GM21515 (cell line): Measurements from ENCODE around the gene ACTL6A.
A peak's percentile ranks its signal among the peaks of the same experiment; 100 is the strongest.
"Not testable (repeated sequence)": the region's sequence is repeated elsewhere in the genome, so short reads cannot be mapped to it uniquely, and the experiment has no call there.

Experiments used
- ATAC-seq: cut with Tn5 transposase; IDR thresholded peaks from one replicate; pipeline ENCODE4 v1.9.1; 2021; ENCODE audit not compliant: unreplicated experiment

Gene ACTL6A

DNA sequence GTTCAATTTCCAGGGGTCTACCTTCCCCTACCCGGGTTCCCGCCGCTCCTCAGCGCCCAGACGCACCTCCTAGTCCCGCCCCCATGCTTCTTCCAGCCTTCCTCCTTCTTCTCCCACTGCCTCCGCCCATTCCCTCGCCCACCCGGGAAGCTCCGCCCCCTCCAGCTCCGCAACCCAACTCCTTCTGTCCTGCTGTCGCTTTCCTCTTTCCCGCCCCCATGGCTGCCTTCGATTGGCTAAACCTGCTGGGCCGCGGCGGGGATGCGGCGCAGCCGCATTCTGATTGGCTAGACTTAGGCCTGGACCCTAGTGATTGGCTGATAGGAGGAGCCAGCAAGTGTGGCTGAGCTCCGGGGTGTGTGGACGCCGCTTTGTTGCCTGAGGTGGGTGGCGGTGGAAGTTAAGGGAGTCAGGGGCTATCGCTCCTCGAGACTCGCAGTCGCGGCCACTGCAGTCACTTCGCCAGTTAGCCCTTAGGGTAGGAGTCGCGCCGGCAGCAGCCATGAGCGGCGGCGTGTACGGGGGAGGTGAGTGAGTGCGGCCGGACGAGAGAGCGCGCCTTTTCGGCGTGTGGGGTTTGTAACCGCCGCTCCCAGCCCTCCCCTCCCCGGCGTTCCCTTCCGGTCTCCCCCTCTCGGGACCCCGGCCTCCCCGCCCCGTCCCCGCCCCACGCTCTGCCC lies at the start of gene ACTL6A:
TSS of gene ACTL6A (plus strand) at position 336 of the 680 bp plus-strand sequence. CDS start at position 503, 167 bp downstream.
- ATAC-seq = peak; percentile 97

DNA sequence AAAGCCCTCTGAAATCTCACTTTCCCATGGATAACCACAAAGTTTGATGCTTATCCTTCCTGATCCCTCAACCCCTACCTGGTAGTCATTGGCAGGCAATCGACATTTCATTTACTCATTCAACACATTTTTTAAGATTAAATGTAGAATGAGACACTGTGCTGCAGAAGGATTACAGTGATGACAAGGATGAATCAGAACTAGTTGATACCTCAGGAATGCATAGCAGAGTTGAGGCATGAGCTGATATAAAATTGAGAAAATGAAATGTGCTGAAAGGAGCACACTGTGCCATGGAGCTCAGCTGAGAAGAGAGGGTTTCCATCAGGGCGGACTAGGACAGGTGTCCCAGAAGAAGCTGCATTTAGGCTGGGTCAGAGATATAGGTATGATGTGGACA lies 48.9 kb upstream of the ACTL6A start:
- ATAC-seq = no peak

DNA sequence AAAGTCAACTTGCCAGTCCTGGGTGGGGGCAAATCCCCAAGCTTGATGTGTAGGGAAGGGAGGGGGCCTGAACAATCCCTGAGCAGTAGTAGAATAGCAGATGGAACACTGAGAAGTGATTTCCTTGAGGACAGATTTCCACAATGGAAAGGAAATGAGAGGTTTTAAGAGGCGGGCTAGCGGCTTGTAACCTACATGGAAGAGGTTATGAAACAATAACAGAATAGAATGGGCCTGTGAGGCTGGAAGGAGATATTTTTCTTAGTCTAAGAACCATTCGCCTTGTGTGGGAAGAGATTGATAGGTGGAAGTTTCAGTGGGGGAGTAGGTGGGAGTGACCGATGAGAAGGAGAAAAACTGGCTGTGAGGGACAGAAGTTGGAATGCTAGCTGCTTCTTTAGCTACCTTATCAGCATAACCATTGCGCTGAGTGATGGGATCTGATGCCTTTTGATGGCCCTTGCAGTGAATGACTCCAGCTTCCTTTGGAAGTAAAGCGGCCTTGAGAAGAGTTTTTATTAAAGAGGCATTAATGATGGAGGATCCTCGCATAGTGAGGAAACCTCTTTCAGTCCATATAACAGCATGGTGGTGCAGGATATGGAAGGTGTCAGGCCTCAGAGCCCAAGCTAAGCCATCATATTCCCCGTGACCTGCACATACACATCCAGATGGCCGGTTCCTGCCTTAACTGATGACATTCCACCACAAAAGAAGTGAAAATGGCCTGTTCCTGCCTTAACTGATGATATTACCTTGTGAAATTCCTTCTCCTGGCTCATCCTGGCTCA lies 46.1 kb upstream of the ACTL6A start:
- ATAC-seq = not testable (repeated sequence)

DNA sequence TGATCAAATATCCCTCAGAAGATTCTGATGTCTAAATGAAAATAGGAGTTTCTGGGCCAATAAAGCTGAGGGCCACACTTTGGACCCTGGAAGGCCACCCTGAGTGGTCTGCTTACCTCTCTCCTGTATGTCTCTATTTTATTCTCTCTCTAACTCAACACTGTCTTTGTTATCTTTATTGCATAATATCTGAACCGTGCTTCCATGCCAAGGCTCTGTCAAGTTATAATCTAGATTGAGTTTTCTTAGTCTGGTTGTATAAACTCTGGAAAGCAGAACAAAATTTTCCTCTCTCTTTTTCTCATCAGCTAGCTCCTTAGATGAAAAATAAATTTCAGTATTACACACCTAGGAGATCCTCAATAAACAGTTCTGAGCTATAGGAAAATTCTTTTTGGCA lies 36.2 kb upstream of the ACTL6A start:
- no peak for ATAC-seq

DNA sequence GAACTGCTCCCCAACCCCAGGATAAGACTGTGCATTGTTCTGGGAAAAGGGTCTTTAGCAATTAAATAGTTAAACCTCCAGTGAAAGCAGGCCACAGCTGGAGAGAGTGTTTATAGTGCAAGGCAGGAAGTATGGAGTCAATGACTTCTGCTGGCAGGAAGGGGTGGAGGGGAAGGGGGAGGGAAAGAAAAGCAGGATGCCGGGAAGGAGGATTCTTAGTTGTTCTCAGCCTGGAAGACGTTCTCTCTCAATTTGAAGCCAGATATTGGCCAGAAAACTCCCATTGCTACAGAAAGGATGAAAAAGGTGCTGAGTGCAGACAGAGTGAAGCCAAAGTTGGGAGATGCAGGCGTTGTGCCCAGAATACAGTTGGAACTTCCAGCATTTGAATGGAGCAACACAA lies 35.7 kb upstream of the ACTL6A start:
- no peak for ATAC-seq

DNA sequence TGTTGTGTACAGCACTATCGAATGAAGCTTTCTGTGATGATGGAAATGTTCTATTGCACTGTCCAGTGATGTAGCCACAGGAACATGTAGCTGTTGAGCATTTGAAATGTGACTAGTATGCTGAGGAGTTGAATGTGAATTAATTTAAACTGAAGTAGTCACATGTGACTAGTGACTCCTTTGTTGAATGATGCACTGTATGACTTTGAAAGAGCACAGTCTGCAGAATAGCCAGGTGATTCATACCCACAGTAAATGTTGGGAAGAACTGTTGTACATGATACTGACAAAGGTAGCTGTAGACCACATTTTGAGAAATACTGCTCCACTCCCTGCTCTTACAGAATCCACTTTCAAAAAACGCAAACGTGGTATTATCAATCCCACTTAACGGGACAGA lies 34.0 kb upstream of the ACTL6A start:
- no peak for ATAC-seq

DNA sequence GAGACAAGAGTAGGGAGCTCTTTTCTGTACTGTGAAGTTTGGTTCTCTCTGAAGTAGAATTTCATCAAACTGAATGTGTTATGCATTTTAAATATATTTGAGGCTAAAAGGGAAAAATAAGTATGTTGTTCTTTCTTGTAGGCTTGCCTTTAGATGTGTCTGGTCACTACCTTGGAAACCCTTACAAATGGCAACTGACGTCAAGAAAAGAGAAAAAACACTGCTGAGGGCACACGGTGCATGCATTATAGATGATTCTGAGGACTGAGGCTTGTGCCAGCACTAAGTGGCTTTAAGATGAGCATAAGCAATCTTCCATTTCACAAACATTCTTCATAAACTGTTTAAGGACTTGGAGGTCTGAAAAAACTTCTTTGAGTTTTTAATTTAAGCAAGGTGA lies 31.1 kb upstream of the ACTL6A start:
- ATAC-seq = no peak

DNA sequence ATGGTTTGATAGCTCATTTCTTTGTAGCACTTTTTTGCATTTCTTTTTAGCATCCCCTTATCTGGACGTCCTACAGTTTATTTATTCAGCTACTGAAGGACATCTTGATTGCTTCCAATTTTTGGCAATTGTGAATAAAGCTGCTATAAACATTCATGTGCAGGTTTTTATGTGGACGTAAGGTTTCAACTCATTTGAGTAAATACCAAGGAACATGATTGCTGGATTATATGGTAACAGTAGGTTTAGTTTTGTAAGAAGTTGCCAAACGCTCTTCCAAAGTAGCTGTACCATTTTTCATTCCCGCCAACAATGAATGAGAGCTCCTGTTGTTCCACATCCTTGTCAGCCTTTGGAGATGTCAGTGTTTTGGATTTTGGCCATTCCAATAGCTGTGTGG lies 29.5 kb upstream of the ACTL6A start:
- no peak for ATAC-seq

DNA sequence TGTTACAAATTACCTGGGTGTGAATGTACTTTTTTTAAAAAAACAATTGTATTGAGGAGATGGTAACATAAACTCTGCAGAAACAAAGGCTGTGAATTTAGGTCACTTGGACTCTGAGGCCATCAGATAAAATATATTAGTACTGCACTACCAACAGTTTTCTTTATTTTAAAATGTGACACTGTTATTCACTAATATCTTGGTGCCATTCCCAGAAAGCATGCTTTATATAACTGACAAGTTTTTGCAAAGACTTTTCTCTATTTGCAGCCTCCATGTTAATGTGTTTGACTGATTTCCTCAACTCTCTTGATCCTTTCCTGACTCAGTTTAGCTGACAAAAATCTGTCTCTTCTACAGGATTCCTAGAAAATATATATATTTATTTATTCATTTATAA lies 26.5 kb upstream of the ACTL6A start:
- ATAC-seq = no peak

DNA sequence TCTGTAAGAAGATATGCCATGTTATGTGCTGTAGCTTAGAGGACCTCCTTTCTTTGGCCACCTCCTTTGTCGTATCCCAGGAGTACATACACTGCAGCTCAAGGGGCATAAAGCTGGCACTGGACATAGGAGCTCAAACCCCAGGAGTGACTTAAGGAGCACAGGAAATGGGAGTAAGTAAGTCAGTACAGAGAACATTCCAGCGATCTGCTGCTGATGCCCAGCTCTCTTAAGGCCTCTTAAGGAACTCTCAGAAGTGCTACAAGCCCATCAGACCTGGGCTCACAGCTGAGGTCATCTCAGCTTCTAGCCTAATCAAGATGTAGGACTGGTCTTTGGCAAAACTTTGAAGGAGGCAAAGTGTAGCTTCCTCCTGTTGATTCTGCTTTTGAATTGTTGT lies 21.6 kb upstream of the ACTL6A start:
- no peak for ATAC-seq

DNA sequence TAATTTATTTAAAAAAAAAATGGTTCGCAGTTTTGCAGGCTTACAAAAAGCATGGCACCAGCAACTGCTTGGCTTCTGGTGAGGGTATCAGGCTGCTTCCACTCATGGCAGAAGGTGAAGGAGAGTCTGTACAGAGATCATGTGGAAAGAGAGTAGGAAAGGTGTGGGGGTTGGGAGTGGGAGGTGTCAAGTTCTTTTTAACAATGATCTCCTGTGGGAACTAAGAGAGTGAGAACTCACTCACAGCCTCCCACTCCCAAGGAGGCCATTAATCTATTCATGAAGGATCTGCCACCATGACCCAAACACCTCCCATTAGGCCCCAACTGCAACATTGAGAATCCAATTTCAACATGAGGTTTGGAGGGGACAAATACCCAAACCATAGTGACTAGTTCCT lies 21.1 kb upstream of the ACTL6A start:
- ATAC-seq = no peak

DNA sequence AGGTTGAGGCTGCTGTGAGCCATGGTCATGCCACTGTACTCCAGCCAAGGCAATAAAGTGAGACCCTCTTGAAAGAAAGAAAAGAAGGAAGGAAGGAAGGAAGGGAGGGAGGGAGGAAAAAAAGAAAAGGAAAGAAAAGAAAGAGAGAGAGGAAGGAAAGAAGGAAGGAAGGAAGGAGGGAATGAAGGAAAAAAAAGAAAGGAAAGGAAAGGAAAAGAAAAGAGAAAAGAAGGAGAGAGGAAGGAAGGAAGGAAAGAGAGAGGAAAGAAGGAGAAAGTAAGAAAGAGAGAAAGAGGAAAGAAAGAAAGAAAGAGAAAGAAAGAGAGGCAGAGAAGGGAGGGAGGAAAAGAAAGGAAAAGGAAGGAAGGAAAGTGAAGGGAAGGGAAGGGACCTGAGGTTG lies 20.4 kb upstream of the ACTL6A start:
- ATAC-seq = no peak

DNA sequence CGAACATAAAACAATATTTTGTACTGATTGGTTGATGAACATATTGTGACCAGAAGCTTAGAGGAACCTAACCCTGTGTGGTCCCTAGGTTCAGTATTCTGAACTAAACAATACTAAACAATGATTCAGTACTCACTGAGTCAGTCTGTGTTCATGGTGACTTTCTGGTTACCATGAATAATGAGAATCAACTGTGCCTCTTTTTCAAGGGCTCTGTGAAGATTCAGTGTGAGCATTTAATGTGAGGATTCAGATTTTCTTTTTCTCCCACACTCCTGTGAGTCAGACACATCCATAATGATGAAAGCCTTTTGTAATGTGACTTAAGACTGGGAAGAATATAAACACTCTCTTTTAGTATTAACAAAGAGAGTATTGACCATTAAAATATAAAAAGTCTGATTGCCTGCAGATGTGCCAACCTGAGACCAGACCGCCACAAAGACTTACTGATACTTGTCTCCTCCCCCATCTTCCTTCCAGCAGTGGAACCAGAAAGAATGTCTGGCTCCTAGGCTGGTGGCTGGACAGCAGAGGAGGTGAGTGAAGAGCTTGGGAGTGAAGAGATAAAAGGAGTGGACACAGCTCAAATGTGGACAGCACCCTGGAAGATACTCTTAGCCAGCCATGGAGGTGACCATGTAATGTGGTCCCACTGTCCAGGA lies 17.6 kb upstream of the ACTL6A start:
- no peak for ATAC-seq

DNA sequence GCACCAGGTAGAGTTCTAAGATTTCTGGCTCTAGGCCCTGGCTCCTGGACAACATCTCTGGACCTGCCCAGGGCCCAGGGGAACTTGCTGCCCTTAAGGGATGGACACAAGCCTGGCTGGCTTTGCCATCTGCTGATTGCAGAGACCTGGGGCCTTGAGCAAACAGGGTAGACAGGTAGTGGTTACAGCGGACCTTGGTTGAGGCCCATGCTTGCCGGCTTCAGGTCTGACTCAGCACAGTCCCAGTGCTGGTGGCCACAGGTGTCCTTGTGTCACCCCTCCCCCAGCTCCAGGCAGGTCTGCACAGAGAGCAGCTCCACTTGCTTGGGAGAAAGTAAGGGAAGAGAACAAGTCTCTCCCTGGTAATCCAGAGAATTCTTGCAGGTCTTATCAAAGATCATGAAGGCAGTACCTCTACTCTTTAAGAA lies 15.9 kb upstream of the ACTL6A start:
- ATAC-seq = no peak

DNA sequence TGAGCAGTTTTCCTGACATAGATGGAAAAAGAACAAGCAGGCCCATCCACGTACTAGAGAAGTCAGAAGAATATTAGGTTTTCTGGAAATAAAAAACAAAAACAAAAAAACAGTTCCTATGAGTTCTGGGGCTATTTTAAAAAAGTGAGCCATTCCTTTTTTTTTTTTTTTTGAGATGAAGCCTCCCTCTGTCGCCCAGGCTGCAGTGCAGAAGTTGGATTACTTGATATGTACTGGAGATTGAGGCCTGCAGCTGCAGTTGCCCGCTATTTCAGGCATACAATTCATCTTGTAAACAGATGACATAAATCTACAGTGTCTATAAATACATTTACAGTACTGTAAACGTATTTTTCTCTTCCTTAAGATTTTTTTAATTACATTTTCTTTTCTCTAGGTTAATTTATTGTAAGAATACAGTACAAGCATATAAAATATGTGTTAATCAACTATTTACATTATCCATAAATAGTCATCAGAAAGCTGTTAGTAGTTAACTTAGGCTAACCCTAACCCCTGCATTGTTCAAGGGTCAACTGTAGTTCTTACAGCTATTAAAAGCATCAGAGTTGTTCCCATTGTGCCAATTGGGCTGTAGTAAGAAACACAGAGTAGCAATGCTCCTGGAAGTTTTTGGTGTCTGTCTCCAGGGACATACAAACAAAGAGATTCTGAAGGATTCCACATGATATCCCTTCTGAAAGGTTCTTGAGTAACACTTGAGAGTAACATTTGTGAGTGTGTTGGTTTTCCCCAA lies 11.2 kb upstream of the ACTL6A start:
- ATAC-seq = no peak

DNA sequence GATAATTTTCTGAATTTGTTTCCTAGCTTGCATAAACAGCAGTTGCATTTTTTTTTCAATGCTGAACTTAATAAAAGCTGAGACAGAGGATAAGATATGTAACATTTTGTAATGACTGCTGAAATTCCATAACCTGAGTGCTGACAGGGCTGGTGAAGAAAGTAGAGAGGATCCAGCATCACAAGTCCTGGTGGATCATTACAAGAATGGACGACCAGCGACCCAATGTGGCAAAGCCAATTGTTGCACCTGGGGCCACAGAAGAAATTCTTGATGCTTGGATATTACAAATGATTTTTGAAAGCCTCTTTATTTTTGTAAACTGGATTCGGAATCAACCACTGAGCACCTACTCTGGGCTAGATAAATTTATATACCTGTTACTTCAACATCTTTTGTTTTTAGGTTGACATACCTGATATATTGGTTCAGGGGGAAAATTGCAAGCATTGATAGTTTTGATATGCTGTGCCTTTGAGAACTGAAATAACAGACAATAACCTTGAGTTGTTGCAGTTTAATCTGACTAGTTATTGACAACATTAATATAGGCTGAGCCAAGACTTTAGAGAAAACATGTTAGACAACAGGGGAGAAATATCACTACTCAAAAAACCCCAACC lies 3.9 kb upstream of the ACTL6A start:
- no peak for ATAC-seq

DNA sequence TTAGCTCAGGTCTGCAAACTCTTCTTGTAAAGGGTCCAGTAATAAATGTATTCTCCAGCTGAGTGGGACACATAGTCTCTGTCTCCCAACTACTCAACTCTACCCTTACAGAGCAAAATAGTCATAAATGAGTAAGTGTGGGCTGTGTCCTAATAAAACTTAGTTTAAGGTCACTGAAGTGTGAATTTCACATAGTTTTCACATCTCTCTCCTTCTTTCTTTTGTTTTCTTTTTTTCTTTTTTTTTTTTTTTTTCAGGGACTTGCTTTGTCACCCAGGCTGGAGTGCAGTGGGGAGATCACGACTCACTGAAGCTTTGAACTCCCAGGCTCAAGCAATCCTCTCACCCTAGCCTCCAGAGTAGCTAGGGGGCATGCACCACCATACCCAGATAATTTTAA lies 1.9 kb upstream of the ACTL6A start:
- ATAC-seq = no peak

DNA sequence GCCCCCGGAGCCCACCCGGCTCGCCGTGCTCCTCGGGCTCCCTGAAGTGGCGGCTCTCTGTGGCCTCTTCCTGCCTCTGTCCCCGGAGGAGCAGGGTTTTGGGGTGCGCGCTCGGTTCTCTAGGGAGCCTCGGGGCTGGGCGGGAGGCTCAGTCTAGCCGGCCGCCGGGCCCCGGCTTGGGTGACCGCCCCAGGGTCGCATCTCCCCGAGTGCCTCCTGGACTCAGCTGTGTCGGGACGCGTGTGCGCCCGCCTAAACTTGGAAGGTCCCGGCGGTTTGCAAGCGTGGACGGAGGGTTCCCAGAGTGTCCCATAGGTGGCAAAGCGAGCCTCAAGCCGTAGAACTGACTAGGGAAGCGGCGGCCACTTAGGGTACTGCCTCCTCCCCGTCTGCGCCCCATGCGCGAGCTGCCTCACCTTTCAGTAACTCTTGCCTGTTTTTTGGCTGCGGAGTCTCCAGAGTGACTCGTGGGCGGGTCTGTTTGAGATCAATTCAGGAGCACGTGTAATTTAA lies 601 bp downstream of the ACTL6A start:
- peak; percentile 50 for ATAC-seq

DNA sequence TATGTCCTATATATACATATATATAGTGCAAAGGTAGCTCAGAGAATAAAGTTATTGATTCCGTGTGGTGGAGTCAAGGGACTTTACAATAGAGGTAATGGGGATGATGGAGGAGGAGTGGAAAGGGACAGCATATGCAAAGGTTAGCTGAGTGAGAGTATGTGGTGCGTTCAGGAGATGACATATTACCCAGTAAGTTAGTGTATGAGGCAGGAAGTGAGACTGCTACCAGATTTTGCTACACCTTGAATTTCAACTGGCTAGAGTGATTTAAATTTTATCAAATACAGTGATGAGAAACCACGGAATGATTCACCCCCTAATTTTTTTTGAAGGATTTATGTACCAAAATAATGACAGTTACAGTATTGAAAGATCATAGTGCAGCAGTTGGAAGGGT lies 2.8 kb downstream of the ACTL6A start:
- peak; percentile 15 for ATAC-seq

DNA sequence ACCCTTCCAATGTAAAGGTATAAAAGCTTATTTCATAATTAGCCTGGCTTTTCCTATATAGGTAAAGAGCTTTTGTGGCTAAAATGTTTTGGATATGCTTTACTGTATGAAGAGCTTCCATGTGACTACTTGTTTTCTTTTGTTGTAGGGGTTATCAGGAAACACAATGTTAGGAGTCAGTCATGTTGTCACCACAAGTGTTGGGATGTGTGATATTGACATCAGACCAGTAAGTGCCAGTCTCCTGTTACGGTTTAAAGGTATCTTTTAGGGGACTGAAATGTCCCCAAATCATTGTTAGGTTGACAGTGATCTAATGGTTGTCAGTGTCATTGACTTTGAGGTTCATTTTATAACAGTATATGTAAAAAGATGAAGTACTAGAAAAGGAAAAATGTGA lies 18.3 kb downstream of the ACTL6A start:
- ATAC-seq = no peak

DNA sequence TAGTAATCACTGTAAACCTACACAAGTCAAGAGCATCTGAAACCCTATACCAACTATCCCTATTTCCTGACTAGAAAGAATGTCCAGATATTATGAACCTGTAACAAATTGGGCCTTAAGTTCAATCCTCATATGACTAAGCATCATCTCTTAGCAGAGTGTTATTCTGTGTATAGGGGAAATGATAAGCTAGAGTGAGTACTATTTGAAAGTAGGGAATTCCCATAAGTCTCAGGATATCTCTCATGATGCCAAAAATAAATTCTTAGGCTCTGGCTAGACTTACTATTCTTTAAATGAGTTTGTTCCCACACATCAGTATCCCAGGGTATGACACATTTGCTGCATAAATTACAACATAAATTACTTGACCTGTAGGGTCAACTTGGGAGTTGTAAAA lies 26.4 kb downstream of the ACTL6A start:
- no peak for ATAC-seq
